ENCODE data around the gene NRCAM. TPM values are rescaled to one million over a fixed set of nuclear protein-coding genes. Genes with fewer than 3 reads are reported as not detected.

Gene NRCAM
- total RNA-seq, 1 experiment from 2014 or later: 30.8 TPM

GRCh38 chr7:108314049-108314448 is 142.2 kb downstream of the NRCAM start:
- Histone ChIP-seq H3K4me1 (no peaks in the 10 kb centered on the region), H3K9me3 (replicated peaks) (no peaks in the 10 kb centered on the region), H3K27ac (no peak overlapping the region), H3K4me3 (no peak overlapping the region), H3K36me3 (no peaks in the 10 kb centered on the region), H3K27me3 (no peaks in the 10 kb centered on the region)
- no peak for DNase-seq

- no peak overlapping the region for H3K27ac ChIP-seq
- H3K4me3 ChIP-seq: no peak overlapping the region
- no peaks in the 10 kb centered on the region for H3K36me3 ChIP-seq
- no peak for DNase-seq
- H3K4me1 ChIP-seq: no peaks in the 10 kb centered on the region
- H3K9me3 ChIP-seq (replicated peaks): no peaks in the 10 kb centered on the region
- H3K27me3 ChIP-seq: no peaks in the 10 kb centered on the region
Measured at GRCh38 chr7:108313086-108313485, 143.2 kb downstream of the NRCAM start.

GRCh38 chr7:108311446-108312168 is 144.6 kb downstream of the NRCAM start:
- Histone ChIP-seq H3K27me3 (no peaks in the 10 kb centered on the region), H3K4me1 (no peaks in the 10 kb centered on the region), H3K36me3 (no peaks in the 10 kb centered on the region), H3K27ac (no peak overlapping the region), H3K4me3 (no peak overlapping the region), H3K9me3 (replicated peaks) (no peaks in the 10 kb centered on the region)
- no peak for DNase-seq

- no peak overlapping the region for H3K4me3 ChIP-seq
- no peaks in the 10 kb centered on the region for H3K4me1 ChIP-seq
- no peaks in the 10 kb centered on the region for H3K9me3 ChIP-seq (replicated peaks)
- no peaks in the 10 kb centered on the region for H3K27me3 ChIP-seq
- H3K36me3 ChIP-seq: no peaks in the 10 kb centered on the region
- DNase-seq: no peak
- H3K27ac ChIP-seq: no peak overlapping the region
Measured at GRCh38 chr7:108310351-108310750, 145.9 kb downstream of the NRCAM start.

- H3K4me3 ChIP-seq: no peak overlapping the region
- H3K9me3 ChIP-seq (replicated peaks): no peaks in the 10 kb centered on the region
- H3K36me3 ChIP-seq: no peaks in the 10 kb centered on the region
- H3K27ac ChIP-seq: no peak overlapping the region
- H3K4me1 ChIP-seq: no peaks in the 10 kb centered on the region
- no peak for DNase-seq
- no peaks in the 10 kb centered on the region for H3K27me3 ChIP-seq
Measured at GRCh38 chr7:108308903-108309302, 147.3 kb downstream of the NRCAM start.

- Histone ChIP-seq H3K27ac (no peak overlapping the region), H3K27me3 (no peaks in the 10 kb centered on the region), H3K4me3 (no peak overlapping the region), H3K4me1 (no peaks in the 10 kb centered on the region), H3K36me3 (no peaks in the 10 kb centered on the region), H3K9me3 (replicated peaks) (no peaks in the 10 kb centered on the region)
- DNase-seq: no peak
Measured at GRCh38 chr7:108308276-108308675, 148.0 kb downstream of the NRCAM start.

GRCh38 chr7:108307595-108307994 is 148.6 kb downstream of the NRCAM start:
- Histone ChIP-seq H3K4me1 (no peaks in the 10 kb centered on the region), H3K4me3 (no peak overlapping the region), H3K36me3 (no peaks in the 10 kb centered on the region), H3K27me3 (no peaks in the 10 kb centered on the region), H3K9me3 (replicated peaks) (no peaks in the 10 kb centered on the region), H3K27ac (no peak overlapping the region)
- no peak for DNase-seq

- H3K27ac ChIP-seq: no peak overlapping the region
- H3K27me3 ChIP-seq: no peaks in the 10 kb centered on the region
- no peaks in the 10 kb centered on the region for H3K9me3 ChIP-seq (replicated peaks)
- no peaks in the 10 kb centered on the region for H3K36me3 ChIP-seq
- no peaks in the 10 kb centered on the region for H3K4me1 ChIP-seq
- no peak overlapping the region for H3K4me3 ChIP-seq
- DNase-seq: no peak
Measured at GRCh38 chr7:108307194-108307593, 149.0 kb downstream of the NRCAM start.

- DNase-seq: no peak
- Histone ChIP-seq H3K9me3 (replicated peaks) (no peaks in the 10 kb centered on the region), H3K27me3 (no peaks in the 10 kb centered on the region), H3K4me3 (no peak overlapping the region), H3K36me3 (no peaks in the 10 kb centered on the region), H3K27ac (no peak overlapping the region), H3K4me1 (peaks cover 3% of the 10 kb centered on the region; the same call in 1 of the 2 replicates)
Measured at GRCh38 chr7:108303332-108303731, 152.9 kb downstream of the NRCAM start.

GRCh38 chr7:108301387-108301786 is 154.8 kb downstream of the NRCAM start:
- no peak overlapping the region for H3K4me3 ChIP-seq
- DNase-seq: no peak
- no peaks in the 10 kb centered on the region for H3K27me3 ChIP-seq
- H3K36me3 ChIP-seq: no peaks in the 10 kb centered on the region
- peaks cover 3% of the 10 kb centered on the region; the same call in 1 of the 2 replicates for H3K4me1 ChIP-seq
- no peak overlapping the region for H3K27ac ChIP-seq
- H3K9me3 ChIP-seq (replicated peaks): no peaks in the 10 kb centered on the region

- DNase-seq: no peak
- H3K27ac ChIP-seq: no peak overlapping the region
Measured at GRCh38 chr7:108299251-108299973, 156.8 kb downstream of the NRCAM start.

GRCh38 chr7:108296911-108297310 is 159.3 kb downstream of the NRCAM start:
- no peak overlapping the region for H3K27ac ChIP-seq
- H3K4me3 ChIP-seq: no peak overlapping the region
- no peaks in the 10 kb centered on the region for H3K27me3 ChIP-seq
- no peaks in the 10 kb centered on the region for H3K36me3 ChIP-seq
- DNase-seq: no peak
- H3K9me3 ChIP-seq (replicated peaks): no peaks in the 10 kb centered on the region
- peaks cover 18% of the 10 kb centered on the region for H3K4me1 ChIP-seq

More at GRCh38 chr7:108299251-108299973, 156.8 kb downstream of the NRCAM start:
- Histone ChIP-seq H3K9me3 (replicated peaks) (no peaks in the 10 kb centered on the region), H3K4me3 (no peak overlapping the region), H3K27me3 (no peaks in the 10 kb centered on the region), H3K36me3 (no peaks in the 10 kb centered on the region), H3K4me1 (peaks cover 14% of the 10 kb centered on the region)

GRCh38 chr7:108294595-108294994 is 161.6 kb downstream of the NRCAM start:
- peak; percentile 14 to 28 for DNase-seq
- Histone ChIP-seq H3K27ac (peak overlapping the region; percentile 17; the same call in 1 of the 2 replicates), H3K4me1 (peaks cover 15% of the 10 kb centered on the region)

GRCh38 chr7:108293149-108293612 is 163.1 kb downstream of the NRCAM start:
- H3K4me3 ChIP-seq: no peak overlapping the region
- H3K4me1 ChIP-seq: peaks cover 15% of the 10 kb centered on the region
- H3K36me3 ChIP-seq: no peaks in the 10 kb centered on the region
- no peak for DNase-seq
- no peaks in the 10 kb centered on the region for H3K9me3 ChIP-seq (replicated peaks)
- H3K27me3 ChIP-seq: no peaks in the 10 kb centered on the region
- no peak overlapping the region for H3K27ac ChIP-seq

More at GRCh38 chr7:108294595-108294994, 161.6 kb downstream of the NRCAM start:
- no peaks in the 10 kb centered on the region for H3K9me3 ChIP-seq (replicated peaks)
- H3K36me3 ChIP-seq: no peaks in the 10 kb centered on the region
- H3K27me3 ChIP-seq: no peaks in the 10 kb centered on the region
- no peak overlapping the region for H3K4me3 ChIP-seq

- DNase-seq: no peak
- Histone ChIP-seq H3K27ac (no peak overlapping the region), H3K4me1 (peaks cover 15% of the 10 kb centered on the region), H3K9me3 (replicated peaks) (no peaks in the 10 kb centered on the region), H3K4me3 (no peak overlapping the region), H3K27me3 (no peaks in the 10 kb centered on the region), H3K36me3 (no peaks in the 10 kb centered on the region)
Measured at GRCh38 chr7:108292541-108292940, 163.7 kb downstream of the NRCAM start.

Measured in SJCRH30 (cell line).